Measurements from ENCODE around the gene EDEM2. TPM values are rescaled to one million over a fixed set of nuclear protein-coding genes. Genes with fewer than 3 reads are reported as not detected.

Gene EDEM2, protein sequence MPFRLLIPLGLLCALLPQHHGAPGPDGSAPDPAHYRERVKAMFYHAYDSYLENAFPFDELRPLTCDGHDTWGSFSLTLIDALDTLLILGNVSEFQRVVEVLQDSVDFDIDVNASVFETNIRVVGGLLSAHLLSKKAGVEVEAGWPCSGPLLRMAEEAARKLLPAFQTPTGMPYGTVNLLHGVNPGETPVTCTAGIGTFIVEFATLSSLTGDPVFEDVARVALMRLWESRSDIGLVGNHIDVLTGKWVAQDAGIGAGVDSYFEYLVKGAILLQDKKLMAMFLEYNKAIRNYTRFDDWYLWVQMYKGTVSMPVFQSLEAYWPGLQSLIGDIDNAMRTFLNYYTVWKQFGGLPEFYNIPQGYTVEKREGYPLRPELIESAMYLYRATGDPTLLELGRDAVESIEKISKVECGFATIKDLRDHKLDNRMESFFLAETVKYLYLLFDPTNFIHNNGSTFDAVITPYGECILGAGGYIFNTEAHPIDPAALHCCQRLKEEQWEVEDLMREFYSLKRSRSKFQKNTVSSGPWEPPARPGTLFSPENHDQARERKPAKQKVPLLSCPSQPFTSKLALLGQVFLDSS
- total RNA-seq: 70.5 and 90.3 TPM in 2 replicates

DNA sequence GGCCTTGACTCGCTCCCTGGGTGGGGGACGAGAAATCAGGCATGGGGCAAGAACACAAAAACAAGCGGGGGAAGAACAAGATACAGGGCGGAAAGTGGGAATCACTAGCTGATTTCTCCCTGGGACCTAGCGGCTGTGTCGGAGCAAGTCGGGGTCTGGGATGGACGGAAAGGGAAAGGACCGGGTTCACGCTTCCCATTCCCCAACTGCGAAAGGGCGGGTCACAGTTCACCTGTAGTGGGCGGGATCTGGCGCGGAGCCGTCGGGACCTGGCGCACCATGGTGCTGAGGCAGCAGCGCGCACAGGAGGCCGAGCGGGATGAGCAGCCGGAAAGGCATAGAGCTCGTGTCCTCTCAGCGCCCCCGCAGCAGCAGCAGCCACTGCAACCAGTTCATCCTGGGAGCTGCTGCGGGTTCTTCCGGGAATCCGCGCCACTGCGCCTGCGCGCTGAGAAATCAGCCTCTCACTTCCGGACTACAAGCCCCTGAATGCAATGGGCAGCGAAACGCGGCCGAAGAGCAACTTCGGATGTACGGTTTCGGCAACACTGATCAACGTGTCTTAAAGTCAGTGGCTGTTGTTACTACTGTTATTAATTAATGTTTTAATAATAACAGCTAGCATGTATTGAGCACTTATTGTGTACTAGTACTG lies at the start of gene EDEM2:
EDEM2 (minus strand) TSS at position 417 of the 655 bp plus-strand sequence; CDS start at position 339, 78 bp downstream.

DNA sequence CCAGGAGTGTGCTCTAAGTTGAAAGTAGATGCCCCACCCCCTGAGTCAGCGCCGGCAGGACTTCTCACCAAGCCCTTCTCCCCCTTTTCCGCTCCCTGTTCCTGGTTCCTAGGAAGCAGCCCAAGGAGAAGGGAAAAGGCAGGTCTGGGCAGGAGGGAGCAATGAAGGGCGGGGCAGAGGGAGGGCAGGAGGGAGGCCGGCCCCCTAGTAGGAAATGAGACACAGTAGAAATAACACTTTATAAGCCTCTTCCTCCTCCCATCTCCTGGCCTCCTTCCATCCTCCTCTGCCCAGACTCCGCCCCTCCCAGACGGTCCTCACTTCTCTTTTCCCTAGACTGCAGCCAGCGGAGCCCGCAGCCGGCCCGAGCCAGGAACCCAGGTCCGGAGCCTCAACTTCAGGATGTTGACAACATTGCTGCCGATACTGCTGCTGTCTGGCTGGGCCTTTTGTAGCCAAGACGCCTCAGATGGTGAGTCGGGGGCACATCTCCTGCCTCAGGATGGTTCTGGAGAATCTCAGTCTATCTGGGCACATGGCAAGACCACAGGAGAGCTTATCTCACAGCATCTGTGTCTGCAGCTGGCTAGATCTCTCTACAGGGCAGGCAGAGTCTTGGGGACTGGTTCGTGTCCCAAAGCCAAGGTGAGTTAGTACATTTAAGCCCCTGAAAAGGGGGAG lies 24.8 kb upstream of the EDEM2 start, which contains the start of gene PROCR:
PROCR (plus strand) TSS at position 320 of the 681 bp plus-strand sequence; CDS start at position 403, 83 bp downstream.

GRCh38 chr20:35092524-35093266 lies 54.4 kb downstream of the EDEM2 start, which contains the start of gene TRPC4AP:
TSS of gene TRPC4AP (minus strand) at chr20:35092807. CDS start at chr20:35092781, 26 bp downstream.

Other genes starting within 250 kb of the EDEM2 start
- 73.9 and 80.6 TPM in 2 replicates for gene GSS, start 191.5 kb downstream of the EDEM2 start, total RNA-seq
- gene MYH7B, start 191.5 kb downstream of the EDEM2 start, total RNA-seq: 0.05 TPM in 1 of 2 replicates, not detected in the other
- 87.3 and 95.9 TPM in 2 replicates for gene TRPC4AP, start 54.5 kb downstream of the EDEM2 start, total RNA-seq
- 37.7 and 45.4 TPM in 2 replicates for gene PROCR, start 24.7 kb upstream of the EDEM2 start, total RNA-seq
- gene MMP24, start 79.4 kb upstream of the EDEM2 start, total RNA-seq: 0.89 and 1.0 TPM in 2 replicates
- gene MMP24OS, start 130.8 kb upstream of the EDEM2 start, total RNA-seq: 17.5 and 21.5 TPM in 2 replicates
- 91.5 and 107 TPM in 2 replicates for gene EIF6, start 137.4 kb upstream of the EDEM2 start, total RNA-seq
- gene FAM83C, start 145.1 kb upstream of the EDEM2 start, total RNA-seq: not detected in 2 replicates

All from smooth muscle cell of the umbilical artery (primary cell).